Measurements from ENCODE around the gene VWA7.

DNA sequence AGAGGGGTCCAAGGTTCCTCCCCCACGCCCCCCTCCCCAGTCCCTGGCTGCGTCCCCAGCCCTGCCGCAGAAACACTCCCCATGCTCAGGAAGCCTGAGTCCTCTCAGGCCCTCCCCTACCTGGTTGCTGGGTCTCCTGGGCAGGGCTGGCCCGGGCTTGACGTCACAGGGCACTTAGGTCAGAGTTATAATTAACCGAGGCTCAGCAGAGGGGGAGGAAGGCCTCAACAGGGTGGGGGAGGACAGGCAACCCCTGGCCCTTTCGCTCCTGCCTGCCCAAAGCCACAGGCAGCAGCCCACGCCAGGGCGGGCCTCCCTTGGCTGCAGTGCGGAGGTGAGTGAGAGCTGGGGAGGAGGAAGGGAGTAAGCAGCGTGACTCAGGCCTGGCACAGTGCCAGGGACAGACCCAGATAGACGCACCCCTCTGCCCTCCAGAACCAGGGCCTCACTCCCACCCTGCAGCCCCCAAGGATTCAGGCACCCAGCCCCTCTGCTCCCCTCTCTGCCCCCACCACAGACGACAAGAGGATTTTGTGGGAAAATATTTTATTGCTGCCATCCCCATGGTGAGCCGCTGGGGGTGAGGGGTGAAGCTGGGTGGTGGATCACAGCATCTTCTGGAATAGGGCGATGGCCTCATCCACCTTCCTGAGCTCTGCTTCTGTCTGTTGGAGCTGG is at the start of gene VWA7:
- TF ChIP-seq, protein P1, sequence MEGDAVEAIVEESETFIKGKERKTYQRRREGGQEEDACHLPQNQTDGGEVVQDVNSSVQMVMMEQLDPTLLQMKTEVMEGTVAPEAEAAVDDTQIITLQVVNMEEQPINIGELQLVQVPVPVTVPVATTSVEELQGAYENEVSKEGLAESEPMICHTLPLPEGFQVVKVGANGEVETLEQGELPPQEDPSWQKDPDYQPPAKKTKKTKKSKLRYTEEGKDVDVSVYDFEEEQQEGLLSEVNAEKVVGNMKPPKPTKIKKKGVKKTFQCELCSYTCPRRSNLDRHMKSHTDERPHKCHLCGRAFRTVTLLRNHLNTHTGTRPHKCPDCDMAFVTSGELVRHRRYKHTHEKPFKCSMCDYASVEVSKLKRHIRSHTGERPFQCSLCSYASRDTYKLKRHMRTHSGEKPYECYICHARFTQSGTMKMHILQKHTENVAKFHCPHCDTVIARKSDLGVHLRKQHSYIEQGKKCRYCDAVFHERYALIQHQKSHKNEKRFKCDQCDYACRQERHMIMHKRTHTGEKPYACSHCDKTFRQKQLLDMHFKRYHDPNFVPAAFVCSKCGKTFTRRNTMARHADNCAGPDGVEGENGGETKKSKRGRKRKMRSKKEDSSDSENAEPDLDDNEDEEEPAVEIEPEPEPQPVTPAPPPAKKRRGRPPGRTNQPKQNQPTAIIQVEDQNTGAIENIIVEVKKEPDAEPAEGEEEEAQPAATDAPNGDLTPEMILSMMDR (IDR thresholded peaks at IDR 0.05; ENCODE audit: insufficient read depth, low read depth, low read length) = no peak
- no peak for TF ChIP-seq EZH2 (IDR thresholded peaks at IDR 0.05; ENCODE audit: insufficient read depth, low read length)
